A673 (cell line): ENCODE data around the gene CAPN2.

Source experiments
- EZH2 ChIP-seq: fragments of 200-600 bp; sonication (generic); IDR thresholded peaks from 2 replicates; pipeline ENCODE4 v1.6.1; 2017; ENCODE audit warnings: borderline replicate concordance, low read depth, mild to moderate bottlenecking, mixed read lengths, antibody characterized with exemption, low read length; ENCODE audit not compliant: poor library complexity, severe bottlenecking
- TF ChIP-seq, protein P1 (sequence below): fragments of 300-800, 200-600 bp; sonication (generic); conservative IDR thresholded peaks from 2 replicates; pipeline ENCODE4 v1.5.1; 2017; ENCODE audit warnings: low read depth, mild to moderate bottlenecking, antibody characterized with exemption, low read length, moderate library complexity, mixed read lengths

DNA sequence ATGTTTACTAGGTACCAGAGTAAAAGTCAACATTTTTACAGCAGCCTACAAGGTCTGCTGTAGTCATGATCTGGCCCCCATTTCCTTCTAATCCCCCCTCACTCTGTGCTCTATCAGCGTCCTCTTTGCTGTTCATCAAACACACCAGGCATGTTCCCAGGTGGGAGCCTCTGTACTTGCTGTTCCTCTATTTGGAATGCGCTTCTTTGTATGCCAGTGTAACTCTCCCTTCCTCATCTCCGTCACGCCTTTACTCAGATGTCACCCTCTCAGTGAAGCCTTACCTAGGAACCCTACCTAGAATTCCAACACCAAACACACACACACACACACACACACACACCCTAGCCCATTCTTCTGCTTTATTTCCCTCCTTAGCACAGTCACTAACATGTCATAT, 112.4 kb downstream of the CAPN2 start:
- TF ChIP-seq, protein P1, sequence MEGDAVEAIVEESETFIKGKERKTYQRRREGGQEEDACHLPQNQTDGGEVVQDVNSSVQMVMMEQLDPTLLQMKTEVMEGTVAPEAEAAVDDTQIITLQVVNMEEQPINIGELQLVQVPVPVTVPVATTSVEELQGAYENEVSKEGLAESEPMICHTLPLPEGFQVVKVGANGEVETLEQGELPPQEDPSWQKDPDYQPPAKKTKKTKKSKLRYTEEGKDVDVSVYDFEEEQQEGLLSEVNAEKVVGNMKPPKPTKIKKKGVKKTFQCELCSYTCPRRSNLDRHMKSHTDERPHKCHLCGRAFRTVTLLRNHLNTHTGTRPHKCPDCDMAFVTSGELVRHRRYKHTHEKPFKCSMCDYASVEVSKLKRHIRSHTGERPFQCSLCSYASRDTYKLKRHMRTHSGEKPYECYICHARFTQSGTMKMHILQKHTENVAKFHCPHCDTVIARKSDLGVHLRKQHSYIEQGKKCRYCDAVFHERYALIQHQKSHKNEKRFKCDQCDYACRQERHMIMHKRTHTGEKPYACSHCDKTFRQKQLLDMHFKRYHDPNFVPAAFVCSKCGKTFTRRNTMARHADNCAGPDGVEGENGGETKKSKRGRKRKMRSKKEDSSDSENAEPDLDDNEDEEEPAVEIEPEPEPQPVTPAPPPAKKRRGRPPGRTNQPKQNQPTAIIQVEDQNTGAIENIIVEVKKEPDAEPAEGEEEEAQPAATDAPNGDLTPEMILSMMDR = no peak
- no peak for TF ChIP-seq EZH2
